ENCODE results near the gene NEK9.

- no peak for TF ChIP-seq CTCF (IDR thresholded peaks at IDR 0.05)
- TF ChIP-seq POLR2A (IDR thresholded peaks at IDR 0.05) = no peak
These were observed 30.1 kb upstream of the NEK9 start for GRCh38 chr14:75156901-75157300.

Measured in body of pancreas (tissue), 4 donors.